Erythroblast (primary cell): Measurements from ENCODE around the gene ASPDH.

Source experiments
- GATA1 ChIP-seq: IDR thresholded peaks from 2 replicates; pipeline ENCODE4 v1.6.1; 2011; ENCODE audit warnings: low read depth, mild to moderate bottlenecking, control low read depth, low read length, moderate library complexity
- POLR2A ChIP-seq: IDR thresholded peaks from 2 replicates; pipeline ENCODE4 v1.6.1; 2011; ENCODE audit warnings: mild to moderate bottlenecking, low read length

DNA sequence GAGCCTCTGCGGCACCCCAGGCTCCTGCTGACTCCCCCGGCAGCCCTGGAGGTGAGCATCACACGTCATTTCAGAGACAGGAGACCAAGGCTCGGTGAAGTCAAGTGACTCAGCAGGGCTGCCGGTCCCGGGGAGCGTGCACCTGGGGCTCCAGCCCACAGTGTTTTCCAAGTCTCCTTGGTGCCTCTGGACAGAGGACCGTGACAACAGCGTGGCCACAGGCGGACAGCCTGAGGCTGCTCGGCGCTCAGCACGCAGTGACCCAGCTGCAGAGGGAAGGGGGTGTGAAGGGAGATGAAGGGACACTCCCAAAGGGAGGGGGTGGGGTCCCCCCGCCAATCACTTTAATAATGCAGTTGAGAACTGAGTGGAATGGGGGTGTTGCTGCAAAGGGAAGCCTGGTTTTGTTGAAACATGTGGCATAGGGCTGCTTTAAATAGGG lies 17.5 kb upstream of the ASPDH start:
- TF ChIP-seq POLR2A (no peak), GATA1 (no peak)
